Skin epidermis (tissue), 12 donors: ENCODE measurements around the gene DCANP1.
A peak's percentile ranks its signal among the peaks of the same experiment; 100 is the strongest.
"Not testable (repeated sequence)": the region's sequence is repeated elsewhere in the genome, so short reads cannot be mapped to it uniquely, and the experiment has no call there.

Experiments
- H3K27ac ChIP-seq, 21 experiments: fragments of 200-600 bp; sonication (generic) in 11 of 21; one replicate each; pipeline ENCODE4 v1.5.0; 2020; ENCODE audit warnings: mild to moderate bottlenecking in 3 of 21, inconsistent platforms in 2 of 21, moderate library complexity in 2 of 21
- H3K4me3 ChIP-seq, 7 experiments: fragments of 200-600 bp; sonication (generic) in 2 of 7; one replicate each; pipeline ENCODE4 v1.5.0; 2020; ENCODE audit warnings: inconsistent platforms in 2 of 7, mild to moderate bottlenecking in 2 of 7, moderate library complexity in 1 of 7

DCANP1 gene, protein sequence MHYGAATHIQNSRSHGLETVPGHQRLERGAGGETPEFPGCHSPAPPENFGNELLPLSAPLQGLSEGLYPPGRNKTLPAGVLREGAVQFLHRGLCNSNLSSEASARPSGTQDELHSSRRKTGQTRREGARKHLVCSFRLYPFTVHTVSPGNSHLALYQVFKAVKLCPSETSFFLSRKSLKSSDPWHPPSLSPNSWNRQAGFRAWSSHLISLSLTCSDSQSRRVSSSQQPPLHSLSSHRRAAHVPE

DNA sequence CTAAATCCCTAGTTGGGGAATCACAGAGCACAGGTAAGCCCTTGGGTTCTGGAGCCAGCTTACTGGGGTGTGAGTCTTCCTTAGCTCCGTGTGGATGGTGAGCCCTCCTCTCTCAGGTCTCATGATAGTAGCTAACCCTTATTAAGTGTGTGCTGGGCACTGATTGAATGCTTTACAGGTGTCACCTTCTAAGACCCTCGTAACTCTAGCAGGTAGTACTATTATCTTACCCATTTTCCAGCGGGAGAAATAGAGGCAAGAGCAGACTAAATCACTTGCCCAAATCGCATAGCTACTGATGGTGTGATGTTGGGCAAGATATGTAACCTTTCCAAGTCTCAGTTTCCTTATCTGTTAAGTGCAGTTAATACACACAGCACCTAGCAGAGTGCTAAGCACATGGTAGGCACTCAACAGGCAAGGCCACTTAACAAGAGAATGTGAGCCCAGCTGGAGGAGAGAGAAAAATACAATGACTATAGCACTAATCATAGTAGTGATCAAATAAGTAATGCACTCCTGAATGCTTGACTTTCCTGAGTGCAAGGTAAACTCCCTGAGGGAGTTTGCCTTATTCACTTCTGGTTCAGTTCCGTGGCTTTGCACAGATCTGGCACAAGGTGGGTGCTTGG, at the start of gene DCANP1:
DCANP1 (minus strand) TSS at position 51 of the 632 bp plus-strand sequence. CDS start 240 bp downstream, outside the sequence.
- Histone ChIP-seq H3K4me3 (no peak within 1 kb of the TSS), H3K27ac (peak within 1 kb of the TSS in 1 of 21 experiments; percentile 64)

DNA sequence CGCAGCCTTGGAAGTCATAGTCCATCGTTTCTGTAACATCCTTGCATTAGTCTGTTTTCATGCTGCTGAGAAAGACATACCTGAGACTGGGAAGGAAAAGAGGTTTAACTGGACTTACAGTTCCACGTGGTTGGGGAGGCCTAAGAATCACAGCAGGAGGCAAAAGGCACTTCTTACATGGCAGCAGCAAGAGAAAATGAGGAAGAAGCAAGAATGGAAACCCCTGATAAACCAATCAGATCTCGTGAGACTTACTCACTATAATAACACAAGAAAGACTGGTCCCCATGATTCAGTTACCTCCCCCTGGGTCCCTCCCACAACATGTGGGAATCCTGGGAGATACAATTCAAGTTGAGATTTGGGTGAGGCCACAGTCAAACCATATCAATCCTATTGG, 48.4 kb upstream of the DCANP1 start:
- H3K4me3 ChIP-seq, H3K27ac ChIP-seq: not testable (repeated sequence)

DNA sequence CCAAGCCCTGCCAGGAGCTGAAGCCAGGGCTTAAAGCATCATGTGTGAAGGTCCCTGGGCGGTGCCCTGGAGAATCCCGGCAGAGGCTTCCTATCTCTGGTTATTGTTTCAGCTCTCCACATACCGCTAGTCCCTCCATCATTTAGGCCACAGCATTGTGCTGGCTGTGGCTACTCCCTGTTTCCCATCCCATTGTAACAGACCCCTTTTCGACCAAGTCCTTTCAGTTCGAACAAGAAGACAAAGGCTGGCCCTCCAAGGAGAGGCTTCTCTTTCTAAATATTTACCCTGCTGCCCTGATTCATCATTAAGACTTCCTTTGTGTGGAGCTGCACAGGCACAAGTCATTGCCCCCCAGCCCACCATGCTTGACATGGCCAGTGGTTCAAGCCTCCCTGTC, 47.0 kb upstream of the DCANP1 start:
- Histone ChIP-seq H3K27ac (peak overlapping the region in 17 of 21 experiments; percentile 5 to 77 (median 59)), H3K4me3 (no peak overlapping the region)

DNA sequence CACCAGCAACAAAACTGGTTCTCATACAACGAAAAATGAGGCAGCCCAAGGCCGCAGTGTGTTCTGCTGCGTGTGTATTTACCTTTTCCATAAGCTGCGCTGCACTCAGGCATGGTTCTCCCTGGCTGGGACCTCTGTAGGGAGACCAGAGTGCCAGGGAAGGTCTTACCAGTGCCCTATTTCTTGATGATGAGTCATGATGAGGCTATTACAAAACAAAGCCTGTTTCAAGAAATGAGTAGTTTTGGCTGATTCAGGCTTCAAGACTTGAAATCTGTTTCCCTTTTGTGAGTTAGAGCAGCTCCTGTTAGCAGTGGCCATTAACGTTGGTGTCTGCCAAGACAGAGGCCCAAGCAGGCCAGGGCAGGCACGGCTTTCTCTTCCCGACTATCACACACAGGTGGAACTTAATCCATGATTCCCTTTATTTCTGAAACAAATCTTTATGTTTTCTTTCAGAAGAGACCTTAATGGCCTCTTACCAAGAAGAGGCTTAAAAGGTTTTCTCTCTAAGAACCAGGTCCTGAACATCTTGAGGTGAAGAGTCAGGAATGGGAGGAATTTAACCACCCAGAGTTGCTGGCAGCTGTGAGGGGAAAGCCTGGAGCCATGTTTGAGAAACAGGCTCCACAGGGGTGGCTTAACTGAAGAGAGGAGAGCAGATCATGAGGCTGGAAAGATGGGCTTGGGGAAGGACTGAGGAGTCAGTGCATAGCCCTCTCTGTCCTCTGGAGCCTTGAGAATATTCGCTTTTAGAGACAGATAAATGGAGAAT, 46.4 kb upstream of the DCANP1 start:
- H3K4me3 ChIP-seq: no peak overlapping the region
- peak overlapping the region in 17 of 21 experiments; percentile 5 to 77 (median 59) for H3K27ac ChIP-seq

DNA sequence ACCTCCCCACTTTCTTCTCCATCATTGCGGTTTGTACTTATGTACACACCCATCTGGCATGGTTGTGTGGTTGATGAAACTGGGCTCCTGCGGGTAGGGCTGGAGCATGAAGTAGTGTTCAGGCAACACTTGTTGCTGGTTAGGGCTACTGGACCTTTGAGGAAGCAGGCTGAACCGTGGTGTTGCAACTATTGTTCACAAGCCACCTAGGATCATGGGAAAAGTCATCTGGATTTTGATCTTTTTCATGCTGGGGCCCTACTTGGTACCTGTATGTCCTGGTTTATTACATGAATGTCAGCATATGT, 45.1 kb upstream of the DCANP1 start:
- H3K27ac ChIP-seq: no peak overlapping the region
- H3K4me3 ChIP-seq: no peak overlapping the region

DNA sequence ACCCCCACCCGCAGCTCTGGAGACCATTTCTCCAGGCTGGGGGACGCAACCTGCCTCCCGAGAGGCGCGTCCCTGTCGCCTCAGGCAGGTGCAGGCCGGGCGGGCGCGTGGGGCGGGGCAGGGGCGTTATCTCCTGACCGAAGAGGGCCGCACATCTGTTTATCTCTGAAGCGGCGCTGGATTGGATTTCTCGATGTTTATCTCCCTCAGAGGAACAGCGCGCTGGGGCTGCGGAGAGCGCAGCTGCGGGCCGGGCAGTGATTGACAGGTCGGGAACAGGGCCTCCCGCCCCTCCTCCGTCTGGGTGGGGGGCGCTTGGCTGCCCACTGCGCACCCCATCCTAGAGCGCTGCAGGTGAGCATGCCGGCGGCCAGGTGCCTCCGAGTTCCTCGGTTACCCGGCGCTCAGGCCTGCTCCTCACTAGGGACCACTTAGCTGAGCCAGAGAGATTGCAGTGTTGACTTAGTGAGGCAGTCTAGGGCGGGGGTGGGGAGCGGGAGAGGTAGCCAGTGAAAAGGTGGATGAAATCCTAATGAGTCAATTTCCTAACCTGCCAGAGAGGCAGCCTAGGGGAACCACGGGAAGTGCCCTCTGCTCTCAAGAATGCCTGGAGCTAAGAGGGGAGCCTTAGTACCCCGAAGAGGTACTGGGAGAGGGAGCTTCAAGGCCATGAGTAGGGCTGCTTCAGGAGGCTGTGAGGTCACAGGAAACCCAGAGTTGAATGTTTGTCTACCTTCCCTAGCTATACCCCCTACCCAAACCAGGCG, 44.6 kb upstream of the DCANP1 start:
- no peak overlapping the region for H3K4me3 ChIP-seq
- H3K27ac ChIP-seq: peak overlapping the region in 1 of 21 experiments; percentile 30

DNA sequence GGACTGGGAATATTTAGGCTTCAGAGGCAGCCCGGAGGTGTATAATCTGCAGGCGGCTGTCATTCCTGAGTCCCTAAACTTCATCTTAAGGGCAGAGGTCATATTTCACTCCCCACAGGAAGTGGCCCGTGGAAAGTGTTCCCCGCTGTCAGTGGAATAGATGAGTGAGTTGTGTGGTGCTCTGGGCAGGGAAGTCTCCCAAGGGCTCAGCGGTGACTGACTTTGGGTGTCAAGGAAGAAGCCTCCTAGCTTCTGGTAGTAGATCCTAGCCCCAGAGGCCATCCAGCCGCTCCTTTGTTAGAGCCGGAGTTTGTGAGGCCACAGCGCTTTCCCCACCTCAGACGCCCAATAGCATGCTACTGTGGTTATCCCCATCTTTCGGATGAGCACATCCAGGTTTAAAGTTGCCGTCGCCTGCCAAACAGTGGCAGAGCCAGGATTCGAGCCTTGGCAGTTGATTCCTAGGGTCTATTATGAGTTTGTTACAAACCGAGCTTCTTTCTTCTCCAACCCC, 43.9 kb upstream of the DCANP1 start:
- no peak overlapping the region for H3K4me3 ChIP-seq
- H3K27ac ChIP-seq: peak overlapping the region in 1 of 21 experiments; percentile 30

DNA sequence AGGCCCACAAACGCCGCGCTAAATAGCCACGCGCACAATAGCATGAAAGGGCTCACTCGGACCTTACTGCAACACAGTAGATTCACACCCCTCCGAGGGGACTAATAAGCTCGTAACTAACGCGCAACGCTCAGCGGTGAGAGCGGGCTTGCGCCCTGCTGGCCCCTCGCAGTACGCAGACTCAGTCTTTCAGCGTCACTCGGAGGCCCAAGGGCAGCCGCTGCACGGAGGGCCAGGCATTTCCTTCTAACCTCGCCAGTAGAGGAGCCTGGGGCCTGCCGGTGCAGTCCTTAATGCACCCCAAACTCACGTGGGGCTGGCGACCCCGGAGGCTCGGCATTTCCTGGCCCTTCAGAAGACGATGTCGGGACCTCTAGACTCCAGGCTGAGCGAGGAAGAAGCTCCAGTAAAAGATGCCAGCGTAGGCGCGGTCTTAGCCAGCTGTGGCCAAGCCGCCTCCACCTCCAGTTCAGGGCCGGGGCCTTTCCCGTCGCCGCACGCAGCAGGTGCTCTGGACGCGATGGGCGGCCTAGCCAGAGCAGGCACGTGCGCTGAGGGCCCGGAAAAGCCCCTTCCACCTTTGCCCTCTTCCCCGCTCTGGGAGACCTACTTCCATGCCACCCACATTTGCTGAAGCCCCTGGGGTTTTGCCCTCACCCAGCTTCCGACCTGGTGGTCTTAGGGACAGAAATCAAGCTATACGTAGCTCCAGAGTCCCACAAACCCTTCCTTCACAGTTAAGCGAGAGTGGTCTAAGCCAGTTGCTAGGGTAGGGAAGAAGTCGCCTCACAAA, 43.3 kb upstream of the DCANP1 start:
- Histone ChIP-seq H3K27ac (no peak overlapping the region), H3K4me3 (no peak overlapping the region)

DNA sequence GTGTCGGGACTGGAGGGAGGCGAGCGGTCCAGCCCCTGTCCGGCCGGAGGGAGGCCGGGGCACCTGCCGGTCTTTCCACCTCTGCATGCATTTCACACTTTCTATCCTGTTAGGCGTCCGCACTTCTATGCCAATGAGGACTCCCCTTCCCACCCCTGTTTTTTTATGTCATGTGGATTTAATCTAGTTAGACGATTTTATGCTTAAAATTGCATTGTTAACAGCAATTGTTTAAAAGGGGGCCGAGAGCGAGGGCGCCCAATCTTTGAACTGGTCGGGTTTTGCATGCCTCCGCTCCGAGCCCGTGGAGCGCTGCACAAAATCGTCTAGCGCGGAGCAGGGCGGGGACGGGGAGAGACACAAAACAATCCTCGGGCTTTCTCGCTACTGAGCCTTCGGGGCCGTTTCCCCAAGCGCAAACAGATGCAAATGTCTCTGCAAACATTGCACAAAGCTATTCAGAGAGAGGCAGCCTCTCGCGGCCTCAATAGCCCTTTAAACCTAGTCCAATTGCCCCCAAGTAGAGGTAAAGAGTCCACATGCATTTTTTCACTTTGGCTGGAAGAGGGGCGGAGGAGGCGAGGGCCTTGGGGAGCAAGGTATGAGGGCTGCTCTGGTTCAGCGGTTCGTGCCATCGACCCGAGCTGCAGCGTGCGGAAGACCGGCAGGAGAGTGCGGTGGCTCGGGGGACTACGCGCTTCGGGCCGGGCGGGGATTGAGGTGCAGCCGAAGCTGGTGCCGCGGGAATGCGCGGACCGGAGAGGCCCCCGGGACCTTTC, 42.5 kb upstream of the DCANP1 start:
- Histone ChIP-seq H3K4me3 (peak overlapping the region in 4 of 7 experiments; percentile 13 to 27 (median 22)), H3K27ac (no peak overlapping the region)

DNA sequence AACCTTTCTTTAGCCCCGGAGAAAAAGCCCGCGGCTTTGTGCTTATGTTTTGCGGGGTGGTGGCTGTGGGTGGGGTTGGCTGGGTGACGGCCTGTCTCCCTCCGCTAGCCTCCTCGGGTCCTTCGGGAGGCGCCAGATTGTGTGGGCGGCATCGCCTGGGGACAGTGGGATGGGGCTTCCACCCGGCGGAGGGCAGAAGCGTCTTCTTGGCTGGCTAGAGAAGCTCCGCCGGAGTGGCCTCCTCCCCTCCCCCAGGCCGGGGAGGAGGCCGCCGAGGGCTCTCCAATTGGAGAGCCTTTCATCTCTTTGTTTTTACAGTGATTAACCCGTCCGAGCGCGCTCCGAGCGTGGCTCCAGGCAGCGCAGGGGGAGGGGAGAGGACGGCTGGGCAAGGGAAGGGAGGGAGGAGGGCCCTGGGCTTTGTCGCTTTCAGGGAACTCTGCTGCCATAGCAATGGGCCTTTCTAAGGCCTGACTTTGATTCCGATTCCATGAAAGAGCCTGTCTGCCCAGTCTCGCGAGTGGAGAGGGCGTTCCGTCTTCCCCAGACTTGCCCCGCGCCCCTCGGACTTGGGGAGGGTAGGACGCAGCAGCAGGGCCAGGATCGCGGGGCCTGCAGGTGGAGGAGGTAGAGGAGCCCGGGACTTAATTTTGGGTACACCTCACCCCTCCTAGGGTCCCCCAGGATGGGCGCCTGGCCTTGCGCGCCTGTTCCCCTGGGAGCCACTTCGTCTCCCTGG, 41.7 kb upstream of the DCANP1 start:
- peak overlapping the region in 7 of 21 experiments; percentile 16 to 62 (median 38) for H3K27ac ChIP-seq
- peak overlapping the region in 6 of 7 experiments; percentile 8 to 27 (median 16) for H3K4me3 ChIP-seq

DNA sequence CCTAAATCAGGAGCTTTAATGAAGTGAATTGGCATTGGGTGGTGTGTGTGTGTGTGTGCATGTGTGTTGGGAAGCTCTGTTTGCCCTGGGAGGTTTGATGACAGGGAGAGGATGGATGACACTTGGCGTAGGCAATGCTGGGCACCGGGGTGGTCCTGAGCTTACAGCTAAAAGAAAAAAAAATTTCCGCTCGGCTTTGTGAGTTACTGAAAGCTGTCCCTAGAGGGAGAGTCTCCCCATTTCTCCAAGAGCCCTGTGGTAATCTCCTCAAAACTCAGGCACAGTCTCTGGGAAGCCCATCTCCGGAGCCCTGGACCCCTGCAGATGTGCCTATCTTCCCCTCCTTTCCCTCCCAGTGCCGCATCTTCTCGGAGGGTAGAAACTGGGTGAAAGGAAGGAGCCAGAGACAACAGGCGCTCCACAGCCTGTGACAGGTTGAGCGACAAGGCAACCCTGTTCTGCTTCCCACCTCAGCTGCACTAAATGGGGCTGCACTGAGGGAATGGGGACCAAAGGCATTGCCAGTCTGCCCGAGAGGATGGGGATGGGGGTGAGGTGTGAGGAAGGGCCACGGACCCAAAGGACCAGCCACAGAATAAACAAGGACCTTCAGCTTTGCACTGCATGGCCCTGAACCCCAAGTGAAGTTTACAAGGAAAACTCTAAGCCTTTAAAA, 40.8 kb upstream of the DCANP1 start:
- Histone ChIP-seq H3K27ac (no peak overlapping the region), H3K4me3 (no peak overlapping the region)

DNA sequence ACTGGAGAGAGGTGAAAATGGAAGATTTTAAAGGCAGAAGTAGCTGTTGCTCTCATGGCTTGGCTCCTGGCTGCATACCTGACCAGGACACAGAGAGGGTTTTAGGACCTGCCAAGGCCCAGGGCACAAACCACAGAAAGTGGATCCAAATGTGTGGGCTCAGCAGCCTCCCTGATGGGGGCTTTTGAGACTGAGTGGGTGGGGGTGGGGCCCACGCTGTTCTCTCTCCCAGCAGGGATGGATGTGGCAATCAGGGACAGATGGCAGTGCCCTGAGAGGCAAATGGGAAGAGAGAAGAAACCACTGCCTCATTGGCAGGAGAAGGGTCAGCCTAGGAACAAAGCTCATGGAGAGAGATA, 39.9 kb upstream of the DCANP1 start:
- Histone ChIP-seq H3K4me3 (no peak overlapping the region), H3K27ac (no peak overlapping the region)

DNA sequence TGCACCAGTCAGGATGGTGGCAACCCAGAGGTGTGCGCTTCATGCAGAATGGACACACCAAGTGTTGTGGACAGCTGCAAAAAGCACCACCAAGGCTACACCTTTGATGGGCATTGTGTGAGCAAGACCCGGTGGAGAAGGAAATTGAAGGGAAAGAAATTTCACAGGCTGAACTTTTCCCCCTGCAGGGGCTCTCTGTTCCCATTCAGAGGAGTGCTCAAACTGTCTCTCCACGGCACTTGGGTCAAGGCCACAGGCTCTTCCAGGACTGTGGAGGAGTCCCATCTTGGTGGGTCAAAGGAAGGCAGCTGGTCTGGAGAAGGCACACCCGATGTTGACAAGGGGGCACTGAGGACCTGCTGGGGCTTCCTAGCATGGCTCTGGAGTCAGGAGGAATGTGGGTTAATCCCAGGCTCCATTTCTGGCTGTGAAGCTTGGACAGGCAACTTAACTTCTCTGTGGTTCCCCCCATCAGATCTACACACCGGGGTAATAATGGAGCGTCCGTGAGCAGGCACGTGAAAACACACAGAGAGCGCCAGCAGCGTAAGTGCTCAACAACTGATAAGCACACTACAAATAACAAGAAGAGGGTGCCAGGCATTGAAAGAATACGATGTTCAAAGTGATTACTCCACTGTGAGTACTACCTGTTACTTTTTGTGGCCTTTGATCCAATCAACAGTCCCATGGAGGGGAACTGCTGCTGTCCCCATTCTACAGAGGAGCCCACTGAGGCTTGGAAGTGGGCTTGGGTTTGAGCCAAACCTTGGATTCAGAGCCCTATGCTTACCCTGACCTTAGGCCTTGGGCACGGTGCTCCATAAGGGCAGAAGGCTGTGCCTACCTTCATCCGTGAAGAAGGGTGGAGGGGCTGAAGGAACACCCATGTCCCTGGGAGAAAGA, 39.2 kb upstream of the DCANP1 start:
- Histone ChIP-seq H3K4me3 (no peak overlapping the region), H3K27ac (no peak overlapping the region)

DNA sequence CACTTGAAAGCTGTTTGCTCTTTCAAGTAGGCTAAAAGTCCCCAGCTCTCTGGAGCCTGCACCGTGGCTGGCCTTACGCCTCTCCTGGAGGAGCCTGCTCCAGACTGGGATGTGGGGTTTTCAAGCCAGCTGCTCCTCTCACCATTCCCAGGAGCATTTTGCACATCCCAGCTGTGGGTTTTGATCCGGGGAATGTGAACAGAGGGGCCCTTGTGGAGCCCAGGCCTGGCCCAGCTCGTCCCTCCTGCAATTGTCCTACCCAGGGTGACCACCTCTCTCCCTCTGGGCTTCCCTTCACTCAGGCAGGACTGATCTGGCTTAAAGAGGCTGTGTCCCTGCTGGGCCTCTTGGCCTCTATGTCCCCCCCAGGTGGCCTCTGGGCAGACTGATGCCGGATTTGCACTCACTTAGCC, 37.5 kb upstream of the DCANP1 start:
- Histone ChIP-seq H3K4me3 (no peak overlapping the region), H3K27ac (no peak overlapping the region)

DNA sequence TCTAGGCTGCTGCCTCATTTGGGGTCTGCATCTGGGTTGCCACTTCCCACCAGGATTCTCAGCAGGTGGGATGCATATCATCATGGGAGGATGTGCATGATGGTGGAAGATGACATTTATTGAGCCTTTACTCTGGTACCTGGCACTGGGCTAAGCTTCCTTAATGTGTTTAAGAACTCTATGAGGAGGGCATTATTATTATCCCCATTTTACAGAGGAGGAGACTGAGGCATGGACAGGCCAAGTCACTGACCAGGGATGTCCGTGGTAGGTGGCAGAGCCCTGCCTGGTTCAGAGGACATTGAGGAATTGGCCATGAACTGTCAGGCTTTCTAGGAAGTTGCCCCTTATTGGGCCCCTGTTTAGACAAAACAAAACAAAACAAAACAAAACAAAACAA, 36.1 kb upstream of the DCANP1 start:
- H3K4me3 ChIP-seq: no peak overlapping the region
- no peak overlapping the region for H3K27ac ChIP-seq

DNA sequence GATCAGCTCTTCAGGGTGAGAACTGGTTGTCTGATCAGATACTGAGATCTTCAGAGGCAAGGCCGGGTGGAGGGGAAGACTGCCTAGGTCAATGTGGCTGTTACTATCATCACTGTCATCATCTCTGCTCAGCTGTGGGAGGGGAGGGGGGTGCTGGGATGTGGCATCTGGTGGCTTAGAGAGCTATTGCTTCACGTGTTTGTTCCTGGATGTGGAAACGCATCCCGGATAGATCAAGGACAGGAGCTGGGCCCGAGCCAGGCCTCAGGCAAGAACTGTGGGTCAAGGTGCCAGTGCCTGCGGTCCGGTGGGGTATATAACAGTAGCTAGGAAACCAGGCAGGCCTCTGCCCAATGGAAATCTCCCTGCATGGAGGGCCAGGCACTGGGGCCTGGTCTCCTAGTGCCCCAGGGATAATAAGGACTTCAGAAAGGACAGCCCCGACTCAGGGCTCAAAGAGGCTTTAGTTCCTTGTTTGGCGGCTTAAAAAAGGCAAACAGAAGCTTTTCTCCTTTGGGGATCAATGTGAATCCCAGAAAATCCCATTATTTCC, 35.3 kb upstream of the DCANP1 start:
- H3K4me3 ChIP-seq: no peak overlapping the region
- H3K27ac ChIP-seq: no peak overlapping the region
